Right lobe of liver (tissue), 4 donors: ENCODE data around the gene ELOB.

ENCODE experiments used
- CTCF ChIP-seq, 4 donors: fragments of 200-600 bp in 3 of 4; fragments of 450-650 bp in 1 of 4; IDR thresholded peaks; one replicate each; pipeline versions ENCODE4 v1.5.1 to v1.8.0; 2016 to 2022; ENCODE audit warnings: antibody characterized with exemption in 4 of 4, mild to moderate bottlenecking in 2 of 4
- POLR2A ChIP-seq: fragments of 450-650 bp; IDR thresholded peaks from one replicate; pipeline ENCODE4 v1.6.1; 2017; ENCODE audit warnings: antibody characterized with exemption, mild to moderate bottlenecking
- donor health status: DM: no; HTN: no; CAD: no.
- donor health status: DM: no; HTN: no; CAD: no.
- donor health status: DM: no; HTN: yes; CAD: no.

GRCh38 chr16:2785101-2785991, 8.3 kb upstream of the ELOB start:
- TF ChIP-seq CTCF (IDR thresholded peaks at IDR 0.05), result no peak
- no peak for TF ChIP-seq POLR2A
